Measurements from ENCODE around the gene EEF1A2.

EEF1A2 gene

GRCh38 chr20:63478346-63479302 is 20.3 kb downstream of the EEF1A2 start:
- no peaks in the 10 kb centered on the region for H3K9me3 ChIP-seq (ENCODE audit: insufficient read depth, low read length)
- no peak overlapping the region for H3K9ac ChIP-seq (ENCODE audit: low read length)
- no peak overlapping the region for H2AFZ ChIP-seq (ENCODE audit: low read depth, low read length)
- H3K79me2 ChIP-seq (ENCODE audit: low read length) = no peaks in the 10 kb centered on the region
- no peak overlapping the region for H3K27ac ChIP-seq (ENCODE audit: low read length)
- no peaks in the 10 kb centered on the region for H3K4me1 ChIP-seq (ENCODE audit: low read length)
- TF ChIP-seq CTCF (IDR thresholded peaks at IDR 0.05; ENCODE audit: low read depth, low read length) = no peak
- no peaks in the 10 kb centered on the region for H3K36me3 ChIP-seq (replicated peaks; ENCODE audit: low read depth, low read length)
- H3K4me3 ChIP-seq (ENCODE audit: low read length) = no peak overlapping the region
- H3K4me2 ChIP-seq (ENCODE audit: low read length) = no peak overlapping the region
- peaks cover 7% of the 10 kb centered on the region; the same call in 1 of the 2 replicates for H3K27me3 ChIP-seq (ENCODE audit: low read depth, low read length)
- no peaks in the 10 kb centered on the region for H4K20me1 ChIP-seq (ENCODE audit: insufficient read depth, low read length)

GRCh38 chr20:63477944-63478343 is 20.9 kb downstream of the EEF1A2 start:
- Histone ChIP-seq H3K9me3 (ENCODE audit: insufficient read depth, low read length) (no peaks in the 10 kb centered on the region), H3K27ac (ENCODE audit: low read length) (no peak overlapping the region), H3K9ac (ENCODE audit: low read length) (no peak overlapping the region), H2AFZ (ENCODE audit: low read depth, low read length) (no peak overlapping the region), H3K36me3 (replicated peaks; ENCODE audit: low read depth, low read length) (no peaks in the 10 kb centered on the region), H3K4me2 (ENCODE audit: low read length) (no peak overlapping the region), H4K20me1 (ENCODE audit: insufficient read depth, low read length) (no peaks in the 10 kb centered on the region), H3K4me1 (ENCODE audit: low read length) (no peaks in the 10 kb centered on the region), H3K4me3 (ENCODE audit: low read length) (no peak overlapping the region), H3K79me2 (ENCODE audit: low read length) (no peaks in the 10 kb centered on the region), H3K27me3 (ENCODE audit: low read depth, low read length) (peaks cover 7% of the 10 kb centered on the region; the same call in 1 of the 2 replicates)
- TF ChIP-seq CTCF (IDR thresholded peaks at IDR 0.05; ENCODE audit: low read depth, low read length) (no peak), EZH2phosphoT487 (IDR thresholded peaks at IDR 0.05; ENCODE audit: low read depth) (no peak)

GRCh38 chr20:63477061-63477616 is 21.7 kb downstream of the EEF1A2 start:
- Histone ChIP-seq H3K4me1 (ENCODE audit: low read length) (no peaks in the 10 kb centered on the region), H3K4me3 (ENCODE audit: low read length) (no peak overlapping the region), H3K9ac (ENCODE audit: low read length) (no peak overlapping the region), H3K27me3 (ENCODE audit: low read depth, low read length) (peaks cover 7% of the 10 kb centered on the region; the same call in 1 of the 2 replicates), H2AFZ (ENCODE audit: low read depth, low read length) (no peak overlapping the region), H3K79me2 (ENCODE audit: low read length) (no peaks in the 10 kb centered on the region), H3K27ac (ENCODE audit: low read length) (no peak overlapping the region), H4K20me1 (ENCODE audit: insufficient read depth, low read length) (no peaks in the 10 kb centered on the region), H3K36me3 (replicated peaks; ENCODE audit: low read depth, low read length) (no peaks in the 10 kb centered on the region), H3K4me2 (ENCODE audit: low read length) (no peak overlapping the region), H3K9me3 (ENCODE audit: insufficient read depth, low read length) (no peaks in the 10 kb centered on the region)
- TF ChIP-seq CTCF (IDR thresholded peaks at IDR 0.05; ENCODE audit: low read depth, low read length) (no peak), EZH2phosphoT487 (IDR thresholded peaks at IDR 0.05; ENCODE audit: low read depth) (no peak)

GRCh38 chr20:63475209-63475608 is 23.7 kb downstream of the EEF1A2 start:
- Histone ChIP-seq H3K27ac (ENCODE audit: low read length) (no peak overlapping the region), H3K27me3 (ENCODE audit: low read depth, low read length) (peaks cover 7% of the 10 kb centered on the region; the same call in 1 of the 2 replicates), H4K20me1 (ENCODE audit: insufficient read depth, low read length) (no peaks in the 10 kb centered on the region), H3K9ac (ENCODE audit: low read length) (no peak overlapping the region), H3K9me3 (ENCODE audit: insufficient read depth, low read length) (no peaks in the 10 kb centered on the region), H3K79me2 (ENCODE audit: low read length) (no peaks in the 10 kb centered on the region), H3K36me3 (replicated peaks; ENCODE audit: low read depth, low read length) (no peaks in the 10 kb centered on the region), H3K4me3 (ENCODE audit: low read length) (no peak overlapping the region), H3K4me1 (ENCODE audit: low read length) (no peaks in the 10 kb centered on the region), H3K4me2 (ENCODE audit: low read length) (no peak overlapping the region), H2AFZ (ENCODE audit: low read depth, low read length) (no peak overlapping the region)
- TF ChIP-seq EZH2phosphoT487 (IDR thresholded peaks at IDR 0.05; ENCODE audit: low read depth) (no peak), CTCF (IDR thresholded peaks at IDR 0.05; ENCODE audit: low read depth, low read length) (no peak)
